ENCODE data around the gene SLC27A5. TPM values are rescaled to one million over a fixed set of nuclear protein-coding genes. Genes with fewer than 3 reads are reported as not detected.
A peak's percentile ranks its signal among the peaks of the same experiment; 100 is the strongest.

SLC27A5 gene
- total and polyA plus RNA-seq, 2 of the 13 experiments (the other 11 are each of a cell fraction or from before 2014, with no cell fraction given) = 30.3 to 40.2 TPM

GRCh38 chr19:58558623-58559274, 47.0 kb upstream of the SLC27A5 start (continued):
- TF ChIP-seq ZNF263 (CRISPR knock-in tag; IDR thresholded peaks at IDR 0.05) (peak; percentile 44; the same call in 1 of the 2 replicates), MED1 (CRISPR knock-in tag; IDR thresholded peaks at IDR 0.05) (peak; percentile 54), ESRRA (CRISPR knock-in tag; IDR thresholded peaks at IDR 0.05; ENCODE audit: low read depth) (0 out of 2 replicates have a peak, but pooled peaks have one; percentile 13), MIER3 (CRISPR knock-in tag; IDR thresholded peaks at IDR 0.05; ENCODE audit: borderline replicate concordance) (no peak), CSRNP2 (CRISPR knock-in tag; conservative IDR thresholded peaks at IDR 0.05; ENCODE audit: low read depth) (no peak), CBX5 (CRISPR knock-in tag; IDR thresholded peaks at IDR 0.05; ENCODE audit: borderline replicate concordance) (no peak), ZNF138 (CRISPR knock-in tag; IDR thresholded peaks at IDR 0.05; ENCODE audit: low read depth) (0 out of 2 replicates have a peak, but pooled peaks have one; percentile 66), NBN (conservative IDR thresholded peaks at IDR 0.05) (no peak), HNRNPH1 (optimal IDR thresholded peaks at IDR 0.05; ENCODE audit: low read depth, low read length) (no peak), ZBTB25 (CRISPR knock-in tag; IDR thresholded peaks at IDR 0.05) (peak; percentile 77; the same call in 1 of the 2 replicates), ATF5 (CRISPR knock-in tag; IDR thresholded peaks at IDR 0.05; ENCODE audit: low read depth) (no peak), ZNF605 (CRISPR knock-in tag; IDR thresholded peaks at IDR 0.05) (peak; percentile 65; the same call in 1 of the 2 replicates), ZNF614 (CRISPR knock-in tag; IDR thresholded peaks at IDR 0.05; ENCODE audit: borderline replicate concordance) (no peak; the same call in none of the 2 replicates), POLR2AphosphoS5 (IDR thresholded peaks at IDR 0.05; ENCODE audit: low read depth, low read length) (peak; percentile 56), AHDC1 (CRISPR knock-in tag; IDR thresholded peaks at IDR 0.05; ENCODE audit: borderline replicate concordance) (no peak), ZKSCAN1 (IDR thresholded peaks at IDR 0.05; ENCODE audit: low read length) (no peak), ZNF773 (CRISPR knock-in tag; IDR thresholded peaks at IDR 0.05; ENCODE audit: borderline replicate concordance) (peak; percentile 69), ZC3H13 (CRISPR knock-in tag; IDR thresholded peaks at IDR 0.05) (peak; percentile 45; the same call in 1 of the 2 replicates), CSRNP1 (CRISPR knock-in tag; IDR thresholded peaks at IDR 0.05) (no peak)

All from HepG2 (cell line).